Measurements from ENCODE around the gene BACE2.

DNA sequence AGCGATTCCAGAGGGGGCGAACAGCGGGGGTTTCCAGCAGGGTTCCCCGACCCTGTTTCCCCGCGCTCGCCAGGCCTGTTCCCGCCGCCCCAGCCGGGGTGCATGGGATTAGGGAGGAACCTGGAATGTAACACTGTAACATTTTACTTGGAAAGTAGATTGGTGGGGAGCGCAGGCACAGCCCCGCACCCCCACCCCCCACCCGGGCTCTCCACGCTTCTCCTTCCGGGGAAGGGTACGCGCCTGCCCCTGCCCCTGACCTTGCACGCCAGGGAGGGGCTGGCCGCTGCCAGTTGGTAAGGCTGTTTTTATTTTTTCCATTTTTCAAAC lies 149.1 kb downstream of the BACE2 start:
- TF ChIP-seq POLR2A (IDR thresholded peaks at IDR 0.05; ENCODE audit: low read depth, low read length): no peak
- TF ChIP-seq CTCF (conservative IDR thresholded peaks at IDR 0.05; ENCODE audit: low read depth, low read length): no peak

All from IMR-90 (cell line).